HG02763 (cell line): ENCODE measurements around the gene PGAP1.

Experiments used
- ATAC-seq: cut with Tn5 transposase; IDR thresholded peaks from one replicate; pipeline ENCODE4 v1.9.1; 2021; ENCODE audit warnings: mild to moderate bottlenecking, moderate library complexity; ENCODE audit not compliant: unreplicated experiment

PGAP1 gene

GRCh38 chr2:196899976-196900375 lies 26.5 kb downstream of the PGAP1 start:
- no peak for ATAC-seq

- ATAC-seq = no peak
Observed at GRCh38 chr2:196891136-196891535, 35.4 kb downstream of the PGAP1 start.

- ATAC-seq = no peak
Observed at GRCh38 chr2:196887431-196887830, 39.1 kb downstream of the PGAP1 start.

- ATAC-seq = no peak
Observed at GRCh38 chr2:196884368-196884767, 42.1 kb downstream of the PGAP1 start.

- no peak for ATAC-seq
Observed at GRCh38 chr2:196876364-196876763, 50.1 kb downstream of the PGAP1 start.

- ATAC-seq = no peak
Observed at GRCh38 chr2:196875414-196875813, 51.1 kb downstream of the PGAP1 start.

GRCh38 chr2:196873511-196873910 lies 53.0 kb downstream of the PGAP1 start:
- no peak for ATAC-seq

- no peak for ATAC-seq
Observed at GRCh38 chr2:196854629-196855028, 71.9 kb downstream of the PGAP1 start.

GRCh38 chr2:196853301-196854087 lies 73.0 kb downstream of the PGAP1 start:
- no peak for ATAC-seq

- no peak for ATAC-seq
Observed at GRCh38 chr2:196851088-196851487, 75.4 kb downstream of the PGAP1 start.

GRCh38 chr2:196849895-196850294 lies 76.6 kb downstream of the PGAP1 start:
- no peak for ATAC-seq

- no peak for ATAC-seq
Observed at GRCh38 chr2:196846295-196846694, 80.2 kb downstream of the PGAP1 start.

GRCh38 chr2:196845371-196845770 lies 81.1 kb downstream of the PGAP1 start:
- no peak for ATAC-seq

- ATAC-seq = no peak
Observed at GRCh38 chr2:196840171-196840570, 86.3 kb downstream of the PGAP1 start.

GRCh38 chr2:196839574-196839973 lies 86.9 kb downstream of the PGAP1 start:
- ATAC-seq = no peak

- no peak for ATAC-seq
Observed at GRCh38 chr2:196836440-196836839, 90.1 kb downstream of the PGAP1 start.

- ATAC-seq = no peak
Observed at GRCh38 chr2:196830701-196831100, 95.8 kb downstream of the PGAP1 start.

- ATAC-seq = no peak
Observed at GRCh38 chr2:196827356-196827755, 99.2 kb downstream of the PGAP1 start.

GRCh38 chr2:196823750-196824522 lies 102.6 kb downstream of the PGAP1 start:
- no peak for ATAC-seq

- no peak for ATAC-seq
Observed at GRCh38 chr2:196821195-196821594, 105.3 kb downstream of the PGAP1 start.

- no peak for ATAC-seq
Observed at GRCh38 chr2:196809260-196809659, 117.2 kb downstream of the PGAP1 start, which contains the start of gene C2orf66. Gene C2orf66, minus strand, starts transcription at chr2:196809355. Its CDS starts 19 bp downstream, at chr2:196809336.

- ATAC-seq = no peak
Observed at GRCh38 chr2:196808083-196808665, 118.3 kb downstream of the PGAP1 start.
